AG10803 (cell line): ENCODE measurements around the gene NCAPH2.

Experiments
- DNase-seq: peaks from one replicate; pipeline ENCODE4 v3.0.0; 2010; ENCODE audit warnings: low read depth
- H3K4me3 ChIP-seq: 2 replicates; pipeline ENCODE4 v1.5.1; 2011; ENCODE audit warnings: mild to moderate bottlenecking, low read length, control low read depth
- CTCF ChIP-seq: conservative IDR thresholded peaks from 2 replicates; pipeline ENCODE4 v1.5.1; 2011; ENCODE audit warnings: mild to moderate bottlenecking, low read length, control low read depth, inconsistent platforms

NCAPH2 gene

DNA sequence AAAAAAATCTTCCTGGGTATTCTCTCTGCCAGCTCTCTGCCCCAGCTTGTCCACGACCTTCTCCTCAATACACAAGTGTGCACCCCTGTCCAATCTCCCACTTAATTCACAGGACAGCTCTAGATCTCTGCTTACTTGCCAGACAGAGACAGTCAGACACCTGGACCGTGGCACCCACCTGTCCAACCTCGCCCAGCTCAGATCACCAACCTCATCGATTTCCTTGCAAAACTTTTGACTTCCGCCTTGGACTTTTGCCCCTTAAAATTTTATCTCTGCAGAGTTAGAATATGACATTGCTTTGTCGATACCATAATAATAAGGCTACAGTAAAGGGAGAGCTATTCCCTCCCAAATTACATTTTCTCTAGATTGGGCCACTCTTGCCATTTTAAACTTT is 10.9 kb upstream of the NCAPH2 start:
- TF ChIP-seq CTCF, result no peak
- no peak for DNase-seq
- no peak overlapping the region for H3K4me3 ChIP-seq

GRCh38 chr22:50498322-50498890 is 9.6 kb upstream of the NCAPH2 start:
- TF ChIP-seq CTCF, result peak; percentile 67
- DNase-seq, result peak; percentile 40
- no peak overlapping the region for H3K4me3 ChIP-seq

GRCh38 chr22:50500452-50500851 is 7.6 kb upstream of the NCAPH2 start:
- no peak for DNase-seq
- no peak for TF ChIP-seq CTCF
- no peak overlapping the region for H3K4me3 ChIP-seq

DNA sequence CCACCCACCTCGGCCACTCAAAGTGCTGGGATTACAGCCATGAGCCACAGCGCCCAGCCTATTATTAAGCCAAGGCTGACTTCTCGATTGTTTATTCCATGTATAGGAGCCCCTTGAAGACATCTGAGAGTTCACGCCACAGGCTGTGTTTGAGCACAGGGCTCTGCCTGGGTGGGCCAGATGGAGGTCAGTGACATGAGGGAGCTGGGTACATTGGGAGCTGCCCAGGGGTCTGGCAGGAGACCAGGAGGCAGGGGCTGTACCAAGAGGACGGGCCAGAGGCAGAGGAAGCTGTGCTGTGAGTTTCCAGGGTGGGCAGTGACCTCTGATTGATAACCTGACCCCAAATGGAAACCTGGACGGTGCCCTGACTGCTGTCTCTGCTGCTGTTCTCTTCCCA is 5.9 kb upstream of the NCAPH2 start:
- no peak for DNase-seq
- no peak for TF ChIP-seq CTCF
- no peak overlapping the region for H3K4me3 ChIP-seq

DNA sequence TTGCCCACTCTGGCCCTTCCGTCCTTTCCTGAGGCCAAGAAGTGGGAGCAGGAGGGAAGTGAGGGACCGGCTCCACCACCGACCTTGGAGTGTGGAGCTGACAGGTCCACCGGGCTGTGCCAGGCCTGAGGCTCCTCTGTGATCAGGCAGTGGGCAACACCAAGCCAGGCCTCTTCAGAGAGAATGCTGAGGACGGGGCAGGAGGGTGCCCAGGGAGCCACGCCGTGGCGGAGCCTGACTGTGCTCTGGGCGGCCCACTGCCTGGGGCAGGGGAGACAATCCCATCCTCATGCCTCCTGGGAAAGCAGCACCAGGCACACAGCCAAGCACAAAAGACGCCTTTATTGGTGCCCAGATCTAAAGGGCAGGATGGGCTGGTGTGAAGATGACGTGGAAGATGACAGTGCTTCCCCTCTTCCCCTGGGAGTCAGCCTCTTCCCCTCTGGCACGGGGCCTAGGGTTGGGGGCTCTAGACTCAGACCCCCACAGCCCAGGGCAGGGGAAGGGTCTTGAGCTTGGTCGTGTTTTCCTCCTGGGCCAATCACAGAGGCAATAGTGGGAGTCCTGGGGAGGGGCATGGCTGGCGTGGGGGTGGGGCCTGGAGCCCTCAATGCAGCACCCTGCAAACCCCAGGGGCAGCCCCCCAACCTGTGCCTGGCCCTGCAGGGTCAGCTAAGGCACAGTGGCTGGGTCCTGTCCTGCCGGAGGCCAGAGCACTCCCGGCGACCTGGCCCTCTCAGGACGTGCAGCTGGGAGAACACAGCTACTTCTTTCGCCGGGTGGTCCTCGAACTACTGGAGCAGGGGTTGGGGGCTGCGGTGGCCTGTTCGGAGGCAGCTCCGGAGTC is 5.2 kb upstream of the NCAPH2 start:
- no peak overlapping the region for H3K4me3 ChIP-seq
- DNase-seq, result no peak
- TF ChIP-seq CTCF, result no peak

- TF ChIP-seq CTCF, result no peak
- H3K4me3 ChIP-seq, result no peak overlapping the region
- no peak for DNase-seq
Observed at GRCh38 chr22:50503475-50504145, 4.4 kb upstream of the NCAPH2 start.
